GM10248 (cell line): ENCODE results near the gene NKX3-2.

Source experiments
- CTCF ChIA-PET: fragments of 300-600 bp; sonication (Branson Sonifier 250); formaldehyde crosslinking; extraction: SDS; loops from one replicate; lab custom pipeline; 2021; ENCODE audit warnings: antibody characterized with exemption; lab: Yijun Ruan, JAX
- POLR2A ChIA-PET: fragments of 350-650 bp; sonication (Branson Sonifier 250); formaldehyde crosslinking; extraction: SDS; loops from one replicate; lab custom pipeline; 2020; ENCODE audit warnings: antibody characterized with exemption; lab: Yijun Ruan, JAX
- DNase-seq: peaks from one replicate; pipeline ENCODE4 v3.0.0; 2012; ENCODE audit errors: extremely low spot score
- CTCF ChIP-seq: IDR thresholded peaks from 2 replicates; pipeline ENCODE4 v1.5.1; 2012; ENCODE audit warnings: mild to moderate bottlenecking, low read depth; ENCODE audit errors: extremely low read depth, missing control alignments, control extremely low read depth

Gene NKX3-2

DNA sequence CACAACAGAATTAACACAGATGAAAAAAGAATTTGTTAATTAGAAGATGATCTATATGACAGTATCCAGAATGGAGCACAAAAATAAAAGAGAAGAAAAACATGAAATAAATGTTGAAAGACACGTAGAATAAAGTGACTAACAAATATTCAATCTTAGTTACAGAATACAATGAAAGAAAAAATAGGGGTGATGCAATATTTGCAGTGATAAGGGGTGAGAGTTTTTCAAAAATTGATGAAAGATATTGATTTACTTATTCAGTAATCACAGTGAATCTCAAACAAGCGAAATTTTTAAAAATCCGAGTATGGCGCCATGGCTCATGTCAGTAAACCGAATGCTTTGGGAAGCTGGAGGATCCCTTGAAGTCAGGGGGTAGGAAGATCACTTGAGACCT is 39.9 kb downstream of the NKX3-2 start:
- POLR2A ChIA-PET: no interaction called here
- no peak for DNase-seq
- CTCF ChIA-PET: no interaction called here
- no peak for TF ChIP-seq CTCF

- ChIA-PET POLR2A (no interaction called here), CTCF (no interaction called here)
- no peak for DNase-seq
- no peak for TF ChIP-seq CTCF
Observed at GRCh38 chr4:13498469-13498868, 45.8 kb downstream of the NKX3-2 start.

- ChIA-PET POLR2A (no interaction called here), CTCF (interaction anchor here (0.8 to 1.4 kb wide), 2 partner anchors 10 to 25 kb away, joined by 3 to 4 read pairs; no protein-coding TSS in a partner anchor)
- no peak for TF ChIP-seq CTCF
- no peak for DNase-seq
Observed at GRCh38 chr4:13496605-13497004, 47.7 kb downstream of the NKX3-2 start.

- POLR2A ChIA-PET: no interaction called here
- CTCF ChIA-PET: interaction anchor here (0.8 kb wide), 1 partner anchor 9 kb away, joined by 3 read pairs; no protein-coding TSS in a partner anchor
- no peak for TF ChIP-seq CTCF
- DNase-seq: no peak
Observed at GRCh38 chr4:13495753-13496152, 48.6 kb downstream of the NKX3-2 start.

GRCh38 chr4:13493793-13494192 is 50.5 kb downstream of the NKX3-2 start:
- no peak for TF ChIP-seq CTCF
- DNase-seq: no peak
- ChIA-PET CTCF (no interaction called here), POLR2A (no interaction called here)

GRCh38 chr4:13492747-13493146 is 51.6 kb downstream of the NKX3-2 start:
- TF ChIP-seq CTCF: no peak
- POLR2A ChIA-PET: no interaction called here
- DNase-seq: no peak
- CTCF ChIA-PET: interaction anchor here (1.7 kb wide), 1 partner anchor 35 kb away, joined by 4 read pairs; no protein-coding TSS in a partner anchor
